Cortex of kidney (tissue), 1 donor: ENCODE data around the gene WEE1.
"Not testable (repeated sequence)": the region's sequence is repeated elsewhere in the genome, so short reads cannot be mapped to it uniquely, and the experiment has no call there.

ENCODE experiments used
- DNase-seq: peaks from one replicate; lab custom pipeline; 2025; lab: John Stamatoyannopoulos, UW

The WEE1 gene

DNA sequence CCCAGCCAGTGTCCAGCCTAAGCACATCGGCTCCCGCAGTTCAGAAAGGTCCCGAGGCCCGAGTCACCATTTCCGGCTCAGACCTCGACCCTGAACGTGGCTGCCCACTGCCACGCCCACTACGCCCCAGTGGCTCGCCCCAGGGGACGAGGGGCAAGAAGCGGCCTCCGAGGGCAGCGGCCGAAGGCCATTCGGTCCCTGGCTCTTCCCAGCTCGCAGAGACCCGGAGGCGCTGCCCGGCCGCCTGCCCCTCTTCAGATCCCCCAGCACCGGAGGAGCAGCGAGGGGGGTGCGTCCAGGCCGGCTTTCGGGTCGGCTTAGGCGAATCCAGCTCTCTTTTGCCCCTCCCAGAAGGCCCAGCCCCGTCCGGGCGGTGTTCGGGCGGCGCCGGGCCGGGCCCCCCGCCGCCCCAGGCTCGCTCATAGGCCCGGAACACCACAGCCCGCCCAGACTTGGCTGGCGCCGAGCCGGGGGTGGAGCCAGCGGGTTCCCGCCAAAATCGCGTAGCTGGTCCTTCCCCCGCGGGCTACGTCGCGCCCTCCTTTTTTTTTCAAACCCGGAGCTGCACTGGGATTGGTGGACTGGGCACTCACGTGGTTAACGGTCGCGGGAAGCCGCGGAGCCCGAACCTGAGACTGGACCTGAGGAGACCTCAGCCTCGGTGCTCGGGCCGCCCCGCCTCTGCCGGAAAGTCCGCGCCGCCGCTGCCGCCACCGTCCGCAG lies at the start of gene WEE1:
Gene WEE1, plus strand, starts transcription at position 619 of the 723 bp plus-strand sequence. CDS start 264 bp downstream, outside the sequence.
- peak; percentile 76 for DNase-seq

DNA sequence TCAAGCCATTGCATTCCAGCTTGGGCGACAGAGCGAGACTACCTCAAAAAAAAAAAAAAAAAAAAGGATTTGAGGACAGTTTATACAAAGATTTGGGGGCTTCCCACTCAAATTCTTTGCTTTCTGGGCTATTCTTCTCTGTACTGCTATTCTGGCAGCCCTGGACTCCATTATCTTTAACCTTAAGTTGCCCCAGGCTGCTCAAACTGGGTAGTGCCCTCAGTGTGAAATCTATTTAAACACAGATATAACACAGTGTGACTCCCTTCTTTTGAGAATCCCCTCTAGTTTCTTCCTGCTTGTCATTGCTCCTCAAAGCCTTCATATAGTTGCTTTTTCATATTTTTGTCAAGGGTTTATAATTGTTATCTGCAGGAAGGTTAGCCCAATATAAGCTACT lies 49.5 kb upstream of the WEE1 start:
- DNase-seq = no peak

DNA sequence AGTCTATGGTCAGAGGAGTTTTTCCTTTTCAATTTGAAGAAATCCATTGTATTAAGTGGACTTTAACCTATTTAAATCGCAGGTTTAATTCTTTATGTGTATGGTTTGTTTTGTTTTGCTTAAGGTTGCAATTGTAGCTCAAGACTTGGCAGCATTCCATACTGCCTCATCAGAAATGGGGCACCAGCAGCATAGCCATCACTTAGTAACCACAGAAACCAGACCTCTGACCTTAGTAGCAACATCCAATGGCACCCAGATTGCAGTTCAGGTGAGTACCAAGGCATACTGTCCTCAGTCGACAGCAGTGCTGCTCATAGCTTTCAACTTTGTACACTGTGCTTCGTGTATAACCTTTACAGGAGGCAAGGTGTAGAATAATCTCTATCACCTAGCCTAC lies 48.4 kb upstream of the WEE1 start:
- no peak for DNase-seq

DNA sequence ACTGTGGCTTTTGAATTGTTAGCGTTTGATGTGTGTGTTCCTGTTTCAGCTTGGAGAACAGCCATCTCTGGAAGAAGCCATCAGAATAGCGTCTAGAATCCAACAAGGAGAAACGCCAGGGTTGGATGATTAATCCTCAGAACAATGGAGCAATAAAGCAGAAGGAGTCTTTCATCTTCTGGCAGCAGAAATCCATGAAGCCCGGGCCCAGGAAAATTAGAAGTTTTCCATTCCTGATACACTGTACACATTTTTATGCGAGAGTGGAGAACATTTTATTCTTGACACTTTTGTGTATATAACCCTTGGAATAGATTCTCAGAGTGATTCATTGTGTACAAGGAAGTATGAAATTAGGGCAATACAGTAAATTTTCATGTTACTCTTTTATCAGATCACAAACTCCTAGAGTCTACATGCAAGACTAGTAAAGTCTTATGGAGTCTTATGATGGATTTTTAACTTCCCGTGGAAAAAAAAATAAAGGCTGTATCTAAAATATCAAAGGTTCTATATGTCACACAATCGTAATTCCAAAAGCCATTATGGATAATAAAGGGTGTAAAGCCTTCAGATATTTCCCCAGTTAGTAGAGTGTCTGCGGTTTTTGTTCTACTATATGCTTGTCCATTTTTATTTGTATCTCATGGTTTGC lies 45.9 kb upstream of the WEE1 start:
- no peak for DNase-seq

DNA sequence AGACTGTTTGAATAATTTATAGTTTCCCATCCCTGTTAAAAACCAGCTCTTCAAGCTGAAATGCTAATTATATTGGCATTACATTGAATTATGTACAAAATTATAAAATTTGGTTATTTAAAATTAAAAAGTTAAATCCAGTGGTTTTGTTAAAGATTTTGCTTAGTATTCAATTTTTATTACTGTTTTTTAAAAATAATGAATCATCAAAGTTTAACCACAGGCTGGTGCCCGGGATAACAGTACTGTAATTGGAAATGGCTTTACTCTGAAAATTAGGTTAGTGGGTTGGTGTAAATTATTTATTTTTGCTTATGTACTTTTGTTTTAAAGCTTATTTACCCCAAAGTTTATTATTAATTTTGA lies 45.4 kb upstream of the WEE1 start:
- no peak for DNase-seq

DNA sequence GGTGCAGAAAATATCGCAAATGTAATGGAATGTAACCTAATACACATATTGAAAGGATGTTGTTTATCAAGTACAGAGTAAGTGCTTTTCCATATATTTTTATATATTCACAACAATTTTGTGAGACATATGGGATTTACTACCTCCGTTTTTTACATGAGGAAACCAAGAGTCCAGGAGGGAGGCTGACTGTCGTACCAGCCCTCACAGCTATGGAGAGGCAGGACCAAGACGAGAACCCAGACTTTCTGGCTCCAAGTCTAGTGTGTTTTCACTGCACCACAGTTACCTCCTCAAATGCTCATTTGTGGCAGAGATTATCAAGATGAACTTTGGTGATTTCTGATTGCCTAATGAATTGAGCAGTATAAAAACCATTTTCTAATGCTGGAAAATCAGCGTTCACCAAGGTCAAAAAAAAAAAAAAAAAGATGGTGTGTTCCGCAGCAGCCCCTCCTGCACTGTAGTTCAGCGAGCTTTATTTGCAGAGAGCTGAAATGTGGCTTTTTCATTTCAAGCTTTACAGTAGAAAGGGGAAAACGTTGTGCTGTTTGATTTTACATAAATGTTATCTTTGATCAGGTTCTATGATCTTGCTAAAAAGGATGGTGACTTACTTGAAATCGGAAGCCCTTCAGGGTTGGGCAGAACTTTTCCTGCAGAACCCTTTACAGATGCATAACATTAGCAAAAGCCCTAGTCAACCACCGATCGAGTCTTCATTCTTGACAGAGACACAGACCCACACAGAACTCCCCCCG lies 44.7 kb upstream of the WEE1 start:
- DNase-seq = no peak

DNA sequence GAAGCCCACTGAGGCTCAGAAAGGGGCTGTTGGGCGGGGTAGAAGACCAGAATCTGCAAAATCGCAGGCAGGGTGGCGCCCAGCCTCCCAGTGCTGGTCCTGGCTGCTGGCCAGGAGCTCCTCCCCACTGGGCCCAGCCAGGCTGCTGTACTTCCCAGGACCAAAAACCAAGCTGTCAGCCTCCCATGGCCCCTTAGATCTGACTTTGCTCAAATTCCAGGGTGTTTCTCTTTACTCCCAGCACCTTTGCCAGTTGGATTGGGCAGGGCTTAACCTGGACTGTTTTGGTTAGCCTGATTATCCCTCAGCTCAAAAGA lies 44.2 kb upstream of the WEE1 start:
- no peak for DNase-seq

DNA sequence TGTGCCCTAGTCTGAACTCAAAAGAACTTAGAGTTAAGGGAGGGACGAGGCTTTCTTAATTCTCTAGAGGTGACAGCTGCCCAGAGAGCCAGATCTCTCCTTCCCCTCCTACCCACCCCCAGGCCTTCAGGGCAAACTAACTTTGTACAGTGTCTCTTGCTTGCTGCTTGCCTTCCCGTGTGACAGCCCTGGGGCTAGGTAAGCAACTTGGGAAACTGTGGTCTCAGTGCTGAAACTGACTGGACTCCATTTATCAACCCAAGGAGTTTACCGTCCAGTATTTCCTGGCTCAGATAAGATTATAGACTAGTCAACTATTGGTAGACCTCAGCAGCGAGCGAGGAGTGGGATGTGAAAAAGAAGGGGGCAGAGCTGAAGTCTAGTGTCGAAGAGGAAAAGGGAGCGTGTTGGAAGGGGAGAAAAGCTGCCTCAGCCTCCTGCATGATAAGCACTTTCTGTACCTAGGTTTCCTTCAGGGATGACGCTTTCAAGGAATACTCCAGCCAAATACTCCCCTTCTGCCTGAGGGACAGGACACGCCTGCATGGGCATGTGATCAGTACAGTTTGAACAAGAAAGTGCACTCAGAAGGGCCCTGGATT lies 43.3 kb upstream of the WEE1 start:
- DNase-seq = no peak

DNA sequence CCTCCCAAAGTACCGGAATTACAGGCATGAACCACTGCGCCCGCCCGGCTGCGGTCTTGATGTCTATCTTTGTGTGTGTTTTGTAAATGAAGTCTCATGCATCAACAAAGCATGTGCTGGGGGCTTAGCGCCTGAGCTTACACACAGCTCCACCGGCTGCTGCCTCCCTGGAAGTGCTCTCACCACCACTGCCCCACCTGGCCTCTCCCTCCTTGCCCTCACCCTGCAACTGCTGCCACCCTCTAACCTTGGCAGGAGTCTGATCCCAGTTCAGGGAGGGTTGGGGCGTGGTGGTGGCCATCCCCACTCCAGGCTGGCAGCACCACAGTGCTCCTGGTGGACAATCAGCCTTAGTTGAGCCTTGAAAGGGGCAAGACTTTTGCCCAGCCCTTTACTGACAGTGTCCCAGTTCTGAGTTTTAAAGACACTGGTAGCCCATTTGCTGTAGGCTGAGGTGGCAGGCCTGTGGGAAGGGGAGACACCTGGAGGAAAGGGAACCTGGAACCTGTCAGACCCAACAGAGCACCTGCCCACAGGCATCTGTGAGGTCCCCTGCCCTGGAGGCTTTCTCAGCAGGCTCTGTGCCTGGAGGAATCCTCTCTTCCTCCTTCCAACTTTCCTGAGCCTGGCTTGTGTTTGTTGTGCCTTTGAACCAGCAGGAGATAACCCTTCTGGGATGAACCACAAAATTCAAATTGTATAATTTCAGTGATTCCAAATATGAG lies 42.4 kb upstream of the WEE1 start:
- DNase-seq = no peak

DNA sequence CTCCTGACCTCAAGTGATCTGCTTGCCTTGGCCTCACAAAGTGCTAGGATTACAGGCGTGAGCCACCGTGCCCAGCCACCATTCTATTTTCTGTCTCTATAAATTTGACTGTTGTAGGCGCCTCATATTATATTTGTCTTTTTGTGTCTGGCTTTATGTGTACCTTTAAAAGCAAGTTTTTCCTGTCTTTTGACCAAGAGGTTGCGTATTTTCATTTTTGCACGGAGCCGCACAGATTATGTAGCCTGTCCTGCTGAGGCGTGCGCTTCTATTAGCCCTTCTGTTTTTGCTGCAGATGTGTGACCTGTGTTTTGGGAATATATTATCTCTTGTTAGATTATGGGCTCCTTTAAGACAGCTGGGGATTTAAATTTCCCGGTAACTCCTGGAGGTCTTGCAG lies 40.4 kb upstream of the WEE1 start:
- DNase-seq = no peak

DNA sequence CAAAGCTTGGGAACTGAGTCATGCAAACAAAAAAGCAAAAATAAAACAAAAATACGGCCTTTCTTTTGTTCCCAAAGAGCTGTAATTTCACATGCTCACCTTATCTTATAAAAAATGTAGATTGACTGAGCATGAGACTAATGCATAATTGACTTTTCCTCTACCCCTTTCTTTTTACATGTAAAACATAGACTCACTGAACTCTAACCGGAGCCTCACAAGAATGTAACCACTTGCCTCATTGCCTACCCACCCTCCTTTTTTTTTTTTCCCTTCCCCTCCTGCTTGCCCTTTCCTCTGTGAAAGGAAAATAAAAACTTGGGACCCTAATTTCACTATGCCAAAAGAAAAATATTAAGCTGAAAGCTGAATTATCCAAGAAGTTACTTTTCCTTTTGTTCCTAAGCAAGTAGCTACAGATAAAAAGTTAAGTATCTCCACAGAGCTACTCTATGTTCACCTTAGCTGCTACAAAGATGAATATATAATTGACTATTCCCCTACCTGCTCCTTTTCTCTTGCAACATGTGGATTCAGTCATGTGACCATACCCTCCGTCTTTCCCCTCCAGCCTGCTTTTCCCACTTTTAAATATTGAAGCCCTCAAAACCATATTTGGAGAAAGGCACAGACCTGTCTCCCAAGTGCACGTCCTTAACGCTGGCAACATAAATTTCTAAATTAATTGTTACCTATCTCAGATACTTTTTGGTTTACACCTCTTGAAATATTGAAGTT lies 39.6 kb upstream of the WEE1 start:
- no peak for DNase-seq

DNA sequence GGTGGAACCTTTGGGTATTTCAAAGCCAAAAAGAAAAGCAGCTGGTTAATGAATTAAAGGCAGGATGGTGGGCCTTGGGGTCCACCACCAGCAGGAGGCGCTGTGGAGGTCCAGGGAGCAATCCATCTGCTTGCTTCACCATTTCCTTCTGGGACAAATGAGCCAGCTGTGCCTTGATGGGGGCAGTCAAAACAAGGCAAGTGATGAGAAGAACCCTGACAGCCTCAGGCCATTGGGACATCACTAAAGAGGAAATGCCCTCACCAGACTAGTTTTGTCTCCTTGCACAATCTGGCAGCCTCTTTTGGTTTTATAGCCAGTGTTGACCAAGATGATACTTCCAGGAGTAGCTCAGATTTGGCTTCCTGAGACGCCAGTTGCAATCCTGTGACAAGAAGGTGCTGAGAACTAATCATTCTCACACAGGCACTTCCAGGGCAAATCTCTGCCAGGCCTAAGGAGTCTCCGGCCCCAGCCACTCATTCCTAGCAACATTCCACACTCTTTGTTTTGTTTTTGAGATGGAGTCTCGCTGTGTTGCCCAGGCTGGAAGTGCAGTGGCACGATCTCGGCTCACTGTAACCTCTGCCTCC lies 38.2 kb upstream of the WEE1 start:
- no peak for DNase-seq

DNA sequence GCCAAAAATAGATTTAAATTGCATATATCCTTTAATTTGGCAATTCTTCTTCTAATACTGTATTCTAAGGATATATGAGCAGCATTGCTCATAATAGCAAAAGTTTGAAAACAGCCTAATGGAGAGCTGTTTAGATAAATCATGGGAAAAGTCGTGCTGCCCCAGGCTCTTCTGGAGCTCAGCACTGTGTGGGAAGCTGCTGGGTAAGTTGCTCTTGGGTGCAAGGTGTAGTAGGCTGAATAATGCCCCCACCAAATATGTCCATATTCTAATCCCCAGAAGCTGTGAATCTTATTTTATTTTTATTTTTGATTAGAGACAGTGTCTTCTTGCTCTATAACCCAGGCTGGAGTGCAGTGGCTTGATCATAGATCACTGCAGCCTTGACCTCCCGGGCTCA lies 34.9 kb upstream of the WEE1 start:
- no peak for DNase-seq

DNA sequence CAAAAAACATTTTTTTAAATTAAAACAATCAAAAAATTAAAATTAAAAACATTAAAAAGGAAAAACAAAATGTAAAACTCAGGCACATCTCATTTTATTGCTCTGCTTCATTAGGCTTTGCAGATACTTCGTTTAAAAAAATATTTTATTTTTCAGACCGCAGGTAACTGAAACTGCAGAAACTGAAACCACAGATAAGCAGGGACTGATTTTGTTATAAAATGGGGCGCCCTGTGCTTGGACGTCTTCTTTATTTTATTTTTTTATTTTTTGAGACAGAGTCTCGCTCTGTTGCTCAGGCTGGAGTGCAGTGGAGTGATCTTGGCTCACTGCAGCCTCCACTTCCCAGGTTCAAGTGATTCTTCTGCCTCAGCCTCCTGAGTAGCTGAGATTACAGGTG lies 24.3 kb upstream of the WEE1 start:
- DNase-seq = not testable (repeated sequence)

DNA sequence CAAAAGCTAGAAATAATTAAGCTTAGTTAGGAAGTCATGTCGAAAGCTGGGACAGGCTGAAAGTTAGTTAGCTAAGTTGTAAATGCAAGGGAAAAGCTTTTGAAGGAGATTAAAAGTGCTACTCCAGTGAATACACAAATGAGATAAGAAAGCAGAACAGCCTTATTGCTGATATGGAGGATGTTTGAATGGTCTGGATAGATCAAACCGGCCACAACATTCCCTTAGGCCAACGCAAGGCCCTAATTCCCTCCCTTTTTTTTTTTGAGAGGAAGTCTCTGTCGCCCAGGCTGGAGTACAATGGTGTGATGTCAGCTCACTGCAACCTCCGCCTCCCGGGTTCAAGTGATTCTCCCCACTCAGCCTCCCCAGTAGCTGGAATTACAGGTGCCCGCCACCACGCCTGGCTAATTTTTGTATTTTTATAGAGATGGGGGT lies 23.3 kb upstream of the WEE1 start:
- DNase-seq = no peak

DNA sequence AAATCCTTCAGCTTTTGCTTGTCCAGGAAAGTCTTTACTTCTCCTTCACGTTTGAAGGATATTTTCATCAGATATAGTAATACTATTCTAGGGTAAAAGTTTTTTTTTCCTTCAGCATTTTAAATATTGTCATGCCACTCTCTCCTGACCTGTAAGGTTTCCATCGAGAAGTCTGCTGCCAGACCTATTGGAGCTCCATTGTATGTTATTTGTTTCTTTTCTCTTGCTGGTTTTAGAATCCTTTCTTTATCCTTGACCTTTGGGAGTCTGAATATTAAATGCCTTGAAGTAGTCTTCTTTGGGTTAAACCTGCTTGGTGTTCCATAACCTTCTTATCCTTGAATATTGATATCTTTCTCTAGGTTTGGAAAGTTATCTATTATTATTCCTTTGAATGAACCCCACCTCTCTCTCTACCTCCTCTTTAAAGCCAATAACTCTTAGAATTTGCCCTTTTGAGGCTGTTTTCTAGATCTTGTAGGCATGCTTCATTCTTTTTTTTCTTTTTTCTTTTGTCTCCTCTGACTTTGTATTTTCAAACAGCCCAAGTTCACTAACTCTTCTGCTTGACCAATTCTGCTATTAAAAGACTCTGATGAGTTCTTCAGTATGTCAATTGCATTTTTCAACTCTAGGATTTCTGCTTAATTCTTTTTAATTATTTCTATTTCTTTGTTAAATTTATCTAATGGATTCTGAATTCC lies 12.0 kb upstream of the WEE1 start:
- no peak for DNase-seq

DNA sequence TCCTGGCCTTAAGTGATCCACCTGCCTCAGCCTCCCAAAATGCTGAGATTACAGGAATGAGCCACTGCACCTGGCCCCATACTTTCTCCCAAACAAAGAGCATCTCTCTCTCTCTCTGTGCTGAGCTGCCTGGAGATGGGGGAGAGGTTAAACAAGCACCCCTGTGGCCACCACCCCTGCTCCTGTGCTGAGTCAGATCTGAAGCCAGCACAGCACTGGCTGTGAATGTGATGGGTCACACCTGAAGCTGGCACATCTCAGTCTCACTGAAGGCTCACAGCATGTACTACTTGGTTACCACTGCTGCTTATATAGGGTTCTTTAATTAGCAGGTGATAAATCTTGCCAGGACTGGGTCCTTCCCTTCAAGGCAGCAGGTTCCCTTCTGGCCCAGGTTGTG lies 10.8 kb upstream of the WEE1 start:
- DNase-seq = no peak

DNA sequence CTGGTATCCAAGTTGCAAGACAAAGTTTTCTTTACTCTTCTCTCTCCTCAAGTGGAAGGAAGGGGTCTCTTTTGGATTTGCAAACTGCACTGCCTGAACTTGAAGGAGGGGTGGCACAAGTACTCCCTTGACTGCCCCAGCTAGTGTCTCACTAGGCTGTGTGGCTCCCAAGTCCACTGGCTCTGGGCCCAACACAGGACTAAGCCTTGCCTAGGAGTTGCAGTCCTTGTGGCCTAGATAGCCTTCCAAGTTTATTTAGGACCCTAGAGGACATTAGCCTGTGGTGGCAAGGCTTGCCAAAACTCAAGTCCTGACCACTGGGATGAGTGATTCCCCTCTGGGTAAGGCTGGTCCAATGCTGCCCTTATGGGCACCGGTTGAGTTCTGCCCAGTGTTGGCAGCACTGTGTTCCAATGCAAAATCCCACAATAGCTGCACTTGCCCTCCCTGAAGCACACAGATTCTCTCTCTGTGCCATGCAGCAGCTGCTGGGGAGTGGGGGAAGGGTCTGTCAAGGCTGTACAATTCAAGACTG lies 10.2 kb upstream of the WEE1 start:
- DNase-seq = no peak

DNA sequence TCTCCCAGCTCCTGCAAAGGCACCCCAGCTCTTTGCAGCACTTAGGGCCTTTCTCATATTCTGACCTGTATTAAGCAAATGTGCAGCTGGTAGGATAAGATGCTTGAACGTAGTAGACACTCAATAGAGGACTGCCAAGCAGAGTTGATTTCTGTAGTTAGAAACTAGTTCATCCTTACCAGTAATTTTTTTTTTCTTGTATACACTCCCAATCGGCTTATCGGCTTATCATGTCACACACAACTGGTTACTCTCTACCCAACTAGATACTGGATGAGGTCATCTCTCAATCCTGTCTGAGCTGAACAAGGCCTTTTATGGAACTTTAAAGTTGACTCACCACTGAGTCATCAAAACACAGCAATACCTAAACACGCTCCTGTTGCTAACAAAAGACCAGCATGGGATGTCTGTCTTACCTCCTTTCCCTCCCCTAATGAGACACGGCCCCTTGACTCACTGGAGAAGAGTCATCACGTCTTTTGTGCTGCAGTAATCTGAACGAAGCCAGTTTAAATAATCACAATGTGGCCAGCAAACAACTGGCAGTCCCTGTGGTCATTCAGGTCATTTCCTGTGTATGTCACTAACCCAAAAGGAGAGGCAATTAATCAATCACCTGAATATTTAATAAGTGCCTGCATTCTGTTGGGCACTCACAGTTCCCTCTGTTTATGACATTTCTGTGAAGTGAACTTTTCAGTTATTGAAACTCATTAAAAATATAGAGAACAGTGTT lies 7.5 kb upstream of the WEE1 start:
- DNase-seq = no peak
